GM12874 (cell line): ENCODE data around the gene P2RX3.

Experiments used
- CTCF ChIP-seq: IDR thresholded peaks from 2 replicates; pipeline ENCODE4 v1.5.1; 2011; ENCODE audit warnings: low read depth, mild to moderate bottlenecking, control low read depth, low read length, moderate library complexity; ENCODE audit not compliant: insufficient read depth

Gene P2RX3

GRCh38 chr11:57395905-57396623, 57.9 kb downstream of the P2RX3 start:
- no peak for TF ChIP-seq CTCF

GRCh38 chr11:57396744-57397143, 58.6 kb downstream of the P2RX3 start:
- no peak for TF ChIP-seq CTCF

GRCh38 chr11:57397394-57397990, 59.3 kb downstream of the P2RX3 start:
- no peak for TF ChIP-seq CTCF

DNA sequence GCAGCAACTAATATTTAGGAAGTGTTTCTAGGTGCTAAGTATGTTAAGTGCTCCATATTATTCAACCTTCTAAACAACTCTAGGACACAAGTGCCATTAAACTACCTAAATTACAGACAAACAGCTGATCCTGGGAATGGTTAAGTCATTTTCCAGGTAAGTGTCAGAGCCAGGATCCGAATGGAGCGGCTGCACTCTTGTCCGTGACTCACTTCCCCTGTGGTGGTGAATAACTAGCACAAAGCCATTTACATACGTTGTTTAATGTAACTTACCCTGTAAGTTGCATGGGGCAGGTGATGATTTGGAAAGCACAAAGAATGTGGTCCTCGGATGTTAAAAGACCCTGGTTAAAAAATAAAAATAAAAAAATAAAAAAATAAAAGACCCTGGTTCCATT, 61.1 kb downstream of the P2RX3 start:
- no peak for TF ChIP-seq CTCF

DNA sequence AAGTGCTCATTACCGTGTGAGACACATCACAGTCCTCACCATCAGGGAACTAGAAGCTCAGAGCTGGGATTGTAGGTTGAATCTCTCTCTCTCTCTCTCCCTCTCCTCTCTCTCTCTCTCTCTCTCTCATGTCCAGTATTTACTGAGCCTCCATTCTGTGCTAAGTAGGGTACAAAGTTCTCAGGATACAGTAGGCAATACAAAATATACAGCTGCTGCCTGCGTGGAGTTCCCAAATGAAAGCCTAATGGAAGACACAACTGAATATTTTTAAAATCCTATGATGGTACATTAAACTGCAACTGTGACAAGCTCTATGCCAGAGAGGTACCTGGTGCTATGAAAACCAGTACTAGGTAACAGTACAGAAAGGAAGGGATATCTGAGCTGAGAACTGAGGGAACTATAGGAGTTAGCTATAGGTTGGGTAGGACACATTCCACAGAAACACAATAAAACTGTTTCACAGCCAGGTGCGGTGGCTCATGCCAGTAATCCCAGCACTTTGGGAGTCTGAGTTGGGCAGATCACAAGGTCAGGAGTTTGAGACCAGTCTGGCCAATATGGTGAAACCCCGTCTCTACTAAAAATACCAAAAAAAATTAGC, 61.9 kb downstream of the P2RX3 start:
- TF ChIP-seq CTCF, result no peak

GRCh38 chr11:57402188-57403002, 64.2 kb downstream of the P2RX3 start:
- no peak for TF ChIP-seq CTCF

- TF ChIP-seq CTCF, result no peak
These were observed 65.6 kb downstream of the P2RX3 start for GRCh38 chr11:57403802-57404147.
